Pancreas (tissue), 10 donors: Measurements from ENCODE around the gene MAP7. TPM values are rescaled to one million over a fixed set of nuclear protein-coding genes. Genes with fewer than 3 reads are reported as not detected.

Experiments
- ATAC-seq, 4 donors: fragments of 200-7000 bp; cut with Tn5 transposase; one replicate each; pipeline versions ENCODE4 v1.8.0 to v1.9.1; 2020; ENCODE audit warnings: mild to moderate bottlenecking in 4 of 4, moderate library complexity in 4 of 4
- DNase-seq, 6 donors: peaks; one replicate each; pipeline ENCODE4 v3.0.0-alpha.2; 2020
- FAIRE-seq: peaks from 2 replicates; lab custom pipeline; 2012; peaks lifted over from hg19 to GRCh38; lab: Jason Lieb, UNC
- H3K27ac ChIP-seq, 4 donors: fragments of 200-600 bp; sonication (generic); 1 replicate in 3 of 4; 2 replicates in 1 of 4; pipeline versions ENCODE4 v1.5.0 to v1.8.0; 2020
- H3K27me3 ChIP-seq, 4 donors: fragments of 200-600 bp; one replicate each; pipeline ENCODE4 v1.8.0; 2021
- H3K36me3 ChIP-seq, 3 donors: fragments of 200-600 bp; sonication (generic) in 1 of 3; one replicate each; pipeline versions ENCODE4 v1.5.0 to v1.8.0; 2020 to 2021
- H3K4me1 ChIP-seq, 3 donors: fragments of 200-600 bp; one replicate each; pipeline ENCODE4 v1.8.0; 2021
- H3K4me3 ChIP-seq, 4 donors: fragments of 200-600 bp; sonication (generic) in 2 of 4; one replicate each; pipeline versions ENCODE4 v1.5.0 to v1.8.0; 2020 to 2021
- H3K9me3 ChIP-seq, 4 donors: fragments of 200-600 bp; one replicate each; pipeline ENCODE4 v1.8.0; 2021
- CTCF ChIP-seq, 4 donors: fragments of 200-600 bp; sonication (generic) in 3 of 4; IDR thresholded peaks; one replicate each; pipeline versions ENCODE4 v1.5.0 to v1.8.0; 2021; ENCODE audit warnings: antibody characterized with exemption in 4 of 4
- WGBS, 2 donors: extraction: QIAGEN DNeasy Blood & Tissue Kit; methylation state at CpG; one replicate each; pipeline ENCODE4 v1.1.7; 2013; 5-methylcytosine and 5-hydroxymethylcytosine counted together
- intact Hi-C, 3 donors: fragments of 100-400 bp; cut with DNase I; formaldehyde crosslinking; loops; one replicate each; pipeline versions ENCODE4 v1.11.1 to v1.14.2; 2022
- polyA plus RNA-seq, 2 donors: library from polyadenylated mRNA; stranded (reverse); fragments of 200-250 nt; gene quantifications; one replicate each; pipeline ENCODE4 v1.2.3, GENCODE V29; 2013
- total RNA-seq, 6 donors: library from RNA; stranded (reverse); fragmentation: NEBNext Ultra II Directional in 4 of 6; extraction: Animal tissue kit (Norgen Biotek cat#: 25700) in 4 of 6; gene quantifications; one replicate each; pipeline versions ENCODE4 v1.2.1 to v1.2.4, GENCODE V29; 2021 to 2023
- donor health status: healthy with polysubstance abuse.
- donor health status: DM: no; HTN: no; CAD: no; lungs with moderate emphysema.
- donor health status: DM: no; HTN: no; CAD: no.
- donor health status: control.
- donor health status: control.
- donor health status: Bipolar disorder and iron deficiency.
- donor health status: DM: yes; HTN: yes; CAD: no.
- donor health status: DM: no; HTN: no; CAD: no.
- donor health status: DM: no; HTN: no; CAD: no.
- donor health status: DM: yes; HTN: yes; CAD: no.

Gene MAP7
- total and polyA plus RNA-seq, 8 donors = 10.7 to 37.9 (median 24.9) TPM

DNA sequence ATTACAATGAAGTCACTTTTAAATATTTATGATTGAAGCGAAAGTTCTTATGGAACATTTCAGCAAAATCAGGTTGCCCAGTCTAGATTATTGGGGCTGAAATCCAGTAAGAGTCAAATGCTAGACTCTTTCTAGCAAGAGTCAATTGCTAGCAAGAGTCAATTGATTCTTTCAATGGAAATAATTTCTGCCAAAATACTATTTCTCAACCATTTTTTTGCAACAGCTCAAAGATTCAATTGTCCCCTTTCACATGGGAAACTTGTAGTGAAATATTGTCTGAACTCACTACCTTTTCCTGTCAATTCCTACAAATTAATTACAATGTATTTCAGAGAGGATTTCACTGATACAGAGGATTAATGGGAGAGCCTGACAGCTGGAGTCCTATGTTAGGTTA is 78.3 kb downstream of the MAP7 start:
- H3K4me3 ChIP-seq = no peak overlapping the region
- 93 to 97% methylated on average over 1 of the region's 1 CpG for WGBS, 2 donors
- FAIRE-seq = no peak

GRCh38 chr6:136471372-136471771 is 78.8 kb downstream of the MAP7 start:
- no peak for TF ChIP-seq CTCF (IDR thresholded peaks at IDR 0.05)
- Histone ChIP-seq H3K9me3 (no peaks in the 10 kb centered on the region), H3K27ac (no peak overlapping the region), H3K4me1 (peaks cover 2 to 18% (median 7%) of the 10 kb centered on the region in 3 donors), H3K4me3 (no peak overlapping the region), H3K27me3 (no peaks in the 10 kb centered on the region), H3K36me3 (no peaks in the 10 kb centered on the region)
- peak in 2 of 4 donors; percentile 27 to 52 for ATAC-seq
- no peak for DNase-seq
- 37% methylated on average over 5 of the region's 5 CpGs for WGBS, 2 donors
- no peak for FAIRE-seq
- intact Hi-C loops = no loop called here

More for the DNA sequence above, 78.3 kb downstream of the MAP7 start:
- intact Hi-C loops = no loop called here
- Histone ChIP-seq H3K27ac (no peak overlapping the region), H3K9me3 (no peaks in the 10 kb centered on the region), H3K4me1 (peaks cover 0 to 18% (median 7%) of the 10 kb centered on the region in 3 donors), H3K36me3 (no peaks in the 10 kb centered on the region), H3K27me3 (no peaks in the 10 kb centered on the region)
- no peak for TF ChIP-seq CTCF (IDR thresholded peaks at IDR 0.05)
- no peak for DNase-seq
- no peak for ATAC-seq

- FAIRE-seq (no peak), ATAC-seq (no peak), DNase-seq (no peak)
- H3K4me1 ChIP-seq = peaks cover 7 to 18% (median 10%) of the 10 kb centered on the region in 3 donors
- H3K9me3 ChIP-seq = no peaks in the 10 kb centered on the region
- no peaks in the 10 kb centered on the region for H3K36me3 ChIP-seq
- 84 to 88% methylated on average over 5 of the region's 5 CpGs for WGBS, 2 donors
- no peak for TF ChIP-seq CTCF (IDR thresholded peaks at IDR 0.05)
- no peak overlapping the region for H3K27ac ChIP-seq
- no peak overlapping the region for H3K4me3 ChIP-seq
- intact Hi-C loops = no loop called here
- no peaks in the 10 kb centered on the region for H3K27me3 ChIP-seq
Measured at GRCh38 chr6:136470044-136470443, 80.2 kb downstream of the MAP7 start.

- Histone ChIP-seq H3K36me3 (no peaks in the 10 kb centered on the region), H3K27me3 (no peaks in the 10 kb centered on the region), H3K27ac (no peak overlapping the region), H3K9me3 (no peaks in the 10 kb centered on the region), H3K4me1 (peaks cover 7 to 18% (median 10%) of the 10 kb centered on the region in 3 donors), H3K4me3 (no peak overlapping the region)
- no peak for TF ChIP-seq CTCF (IDR thresholded peaks at IDR 0.05)
- WGBS, 2 donors = 95 to 96% methylated on average over 2 of the region's 2 CpGs
- no peak for DNase-seq
- FAIRE-seq = no peak
- no peak for ATAC-seq
- intact Hi-C loops = no loop called here
Measured at GRCh38 chr6:136469154-136469553, 81.1 kb downstream of the MAP7 start.

DNA sequence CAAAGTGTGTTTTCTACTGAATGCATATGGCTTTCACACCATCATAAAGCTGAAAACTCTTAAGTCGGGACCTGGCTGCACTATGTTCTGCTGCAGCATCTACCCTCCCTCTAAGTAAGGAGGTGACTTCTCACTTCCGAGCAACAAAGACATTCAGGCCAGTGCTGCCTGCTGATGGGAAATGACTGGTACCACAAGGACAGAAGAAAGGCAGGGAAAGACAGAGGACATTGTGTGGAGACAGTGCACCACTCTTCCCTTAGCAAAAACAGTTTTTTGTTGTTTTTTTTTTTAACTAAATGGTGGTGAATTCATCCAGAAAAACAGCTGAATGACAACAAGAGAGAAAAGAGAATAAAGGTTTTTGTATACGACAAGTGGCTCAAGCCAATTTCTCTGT is 81.5 kb downstream of the MAP7 start:
- H3K4me1 ChIP-seq = peaks cover 7 to 18% (median 10%) of the 10 kb centered on the region in 3 donors
- WGBS, 2 donors = 94 to 97% methylated on average over 3 of the region's 3 CpGs
- no peak overlapping the region for H3K4me3 ChIP-seq
- no peaks in the 10 kb centered on the region for H3K9me3 ChIP-seq
- ATAC-seq (no peak), DNase-seq (no peak), FAIRE-seq (no peak)
- intact Hi-C loops = no loop called here
- no peak for TF ChIP-seq CTCF (IDR thresholded peaks at IDR 0.05)
- H3K27me3 ChIP-seq = no peaks in the 10 kb centered on the region
- no peak overlapping the region for H3K27ac ChIP-seq
- H3K36me3 ChIP-seq = no peaks in the 10 kb centered on the region
